ENCODE data around the gene WFDC9.
"Not testable (repeated sequence)": the region's sequence is repeated elsewhere in the genome, so short reads cannot be mapped to it uniquely, and the experiment has no call there.

WFDC9 gene

DNA sequence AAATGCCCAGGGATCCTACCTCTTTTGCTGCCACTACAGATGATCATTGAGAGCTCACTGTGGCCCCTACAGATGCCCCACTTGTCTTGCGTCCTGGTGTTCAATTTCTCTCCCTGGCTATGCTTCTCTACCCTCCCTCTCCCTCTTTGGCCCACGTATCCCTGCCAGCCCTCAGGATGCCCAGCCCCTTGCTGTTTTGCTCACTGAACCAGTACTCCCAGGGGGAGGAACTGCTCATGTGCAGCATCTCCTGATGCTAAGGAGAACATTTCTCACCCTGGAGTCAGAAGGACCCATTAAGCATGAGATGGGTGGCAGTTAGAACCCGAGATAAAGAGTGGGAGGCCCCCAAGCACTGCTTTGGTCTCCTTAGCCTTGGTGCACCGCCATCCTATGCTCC is at the start of gene WFDC9:
TSS of gene WFDC9 (minus strand) at position 101 of the 400 bp plus-strand sequence. CDS start 21,103 bp downstream, outside the sequence.
- no peak for DNase-seq (ENCODE audit: low read depth, low spot score)

DNA sequence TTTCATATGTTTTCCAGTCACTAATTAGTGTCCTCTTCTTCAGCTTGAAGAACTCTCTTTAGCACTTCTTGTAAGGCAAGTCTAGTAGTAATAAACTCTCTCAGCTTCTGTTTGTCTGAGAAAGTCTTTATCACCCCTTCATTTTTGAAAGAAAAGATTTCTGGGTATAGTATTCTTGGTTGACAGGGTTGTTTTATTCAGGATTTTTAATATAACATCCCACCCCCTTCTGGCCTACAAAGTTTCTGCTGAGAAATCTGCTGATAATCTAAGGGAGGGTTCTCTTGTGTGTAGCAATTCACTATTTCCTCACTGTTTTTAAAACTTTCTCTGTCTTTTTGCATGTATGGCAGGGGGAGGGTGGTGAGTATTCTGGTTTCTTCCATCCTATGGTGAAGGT is 48.6 kb upstream of the WFDC9 start:
- DNase-seq (ENCODE audit: low read depth, low spot score): no peak

DNA sequence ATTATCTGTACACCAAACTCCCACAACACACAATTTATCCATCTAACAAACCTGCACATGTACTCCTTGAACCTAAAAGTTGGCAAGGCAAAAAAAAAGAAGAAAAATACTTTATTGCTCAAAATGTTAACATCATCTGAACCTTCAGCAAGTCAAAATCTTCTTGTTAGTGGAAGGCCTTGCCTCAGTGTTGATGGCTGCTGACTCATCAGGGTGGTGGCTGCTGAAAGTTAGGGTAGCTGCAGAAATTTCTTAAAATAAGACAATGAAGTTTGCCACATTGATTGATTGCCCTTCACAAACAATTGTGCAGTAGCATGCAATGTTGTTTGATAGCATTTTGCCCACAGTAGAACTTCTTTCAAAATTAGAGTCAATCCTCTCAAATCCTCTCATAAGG is 41.7 kb upstream of the WFDC9 start:
- no peak for DNase-seq (ENCODE audit: low read depth, low spot score)

DNA sequence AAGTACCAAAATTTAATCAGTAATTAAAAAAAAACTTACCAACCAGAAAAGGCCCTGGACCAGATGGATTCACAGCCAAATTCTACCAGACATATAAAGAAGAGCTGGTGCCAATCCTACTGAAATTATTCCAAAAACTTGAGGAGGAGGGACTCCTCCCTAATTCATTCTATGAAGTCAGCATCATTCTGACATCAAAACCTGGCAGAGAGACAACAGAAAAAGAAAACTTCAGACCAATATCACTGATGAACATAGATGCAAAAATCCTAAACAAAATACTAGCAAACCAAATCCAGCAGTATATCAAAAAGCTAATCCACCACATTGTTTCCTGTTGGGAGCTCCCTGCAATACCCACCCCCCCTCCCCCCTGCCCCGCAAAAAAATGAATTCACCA is 39.1 kb upstream of the WFDC9 start, which contains the start of gene WFDC11:
TSS of gene WFDC11 (minus strand) at position 101 of the 400 bp plus-strand sequence. CDS start 19,639 bp downstream, outside the sequence.
- DNase-seq (ENCODE audit: low read depth, low spot score): no peak

DNA sequence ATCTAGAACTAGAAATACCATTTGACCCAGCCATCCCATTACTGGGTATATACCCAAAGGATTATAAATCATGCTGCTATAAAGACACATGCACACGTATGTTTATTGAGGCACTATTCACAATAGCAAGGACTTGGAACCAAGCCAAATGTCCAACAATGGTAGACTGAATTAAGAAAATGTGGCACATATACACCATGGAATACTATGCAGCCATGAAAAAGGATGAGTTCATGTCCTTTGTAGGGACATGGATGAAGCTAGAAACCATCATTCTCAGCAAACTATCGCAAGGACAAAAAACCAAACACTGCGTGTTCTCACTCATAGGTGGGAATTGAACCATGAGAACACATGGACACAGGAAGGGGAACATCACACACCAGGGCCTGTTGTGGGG is 26.0 kb upstream of the WFDC9 start:
- DNase-seq (ENCODE audit: low read depth, low spot score): not testable (repeated sequence)

DNA sequence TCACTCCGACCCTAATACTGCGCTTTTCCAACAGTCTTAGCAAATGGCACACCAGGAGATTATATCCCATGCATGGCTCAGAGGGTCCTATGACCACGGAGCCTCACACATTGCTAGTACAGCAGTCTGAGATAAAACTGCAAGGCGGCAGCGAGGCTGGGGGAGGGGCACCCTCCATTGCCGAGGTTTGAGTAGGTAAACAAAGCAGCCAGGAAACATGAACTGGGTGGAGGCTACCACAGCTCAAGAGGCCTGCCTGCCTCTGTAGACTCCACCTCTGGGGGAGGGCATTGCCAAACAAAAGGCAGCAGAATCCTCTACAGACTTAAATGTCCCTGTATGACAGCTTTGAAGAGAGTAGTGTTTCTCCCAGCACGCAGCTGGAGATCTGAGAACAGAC is 20.6 kb upstream of the WFDC9 start:
- DNase-seq (ENCODE audit: low read depth, low spot score): not testable (repeated sequence)

DNA sequence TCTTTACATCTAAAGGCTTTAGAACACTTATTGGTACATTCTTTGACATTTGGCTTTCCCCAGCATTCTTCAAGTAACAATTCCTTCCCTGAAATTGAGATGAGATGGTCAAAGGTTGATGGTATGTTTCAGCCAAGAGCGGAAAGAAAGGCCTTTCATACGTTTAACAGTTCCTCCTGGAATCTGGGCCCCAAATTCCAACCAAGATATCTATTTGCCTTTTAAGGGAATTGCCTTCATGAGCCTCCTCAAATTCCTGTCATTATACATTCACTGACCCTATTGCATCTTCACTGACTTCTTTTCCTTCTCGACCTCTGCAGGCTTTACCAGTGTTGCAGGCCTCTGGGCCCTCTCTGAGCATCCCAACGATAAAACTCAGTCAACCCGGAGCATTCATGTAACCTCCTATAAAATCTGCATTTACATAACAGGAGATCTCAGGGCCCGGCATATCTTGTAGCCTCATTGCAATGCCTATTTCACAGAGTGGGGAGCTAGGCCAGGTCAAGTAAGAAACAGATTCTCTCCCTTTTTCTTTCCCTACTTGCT is 18.3 kb upstream of the WFDC9 start:
- no peak for DNase-seq (ENCODE audit: low read depth, low spot score)

DNA sequence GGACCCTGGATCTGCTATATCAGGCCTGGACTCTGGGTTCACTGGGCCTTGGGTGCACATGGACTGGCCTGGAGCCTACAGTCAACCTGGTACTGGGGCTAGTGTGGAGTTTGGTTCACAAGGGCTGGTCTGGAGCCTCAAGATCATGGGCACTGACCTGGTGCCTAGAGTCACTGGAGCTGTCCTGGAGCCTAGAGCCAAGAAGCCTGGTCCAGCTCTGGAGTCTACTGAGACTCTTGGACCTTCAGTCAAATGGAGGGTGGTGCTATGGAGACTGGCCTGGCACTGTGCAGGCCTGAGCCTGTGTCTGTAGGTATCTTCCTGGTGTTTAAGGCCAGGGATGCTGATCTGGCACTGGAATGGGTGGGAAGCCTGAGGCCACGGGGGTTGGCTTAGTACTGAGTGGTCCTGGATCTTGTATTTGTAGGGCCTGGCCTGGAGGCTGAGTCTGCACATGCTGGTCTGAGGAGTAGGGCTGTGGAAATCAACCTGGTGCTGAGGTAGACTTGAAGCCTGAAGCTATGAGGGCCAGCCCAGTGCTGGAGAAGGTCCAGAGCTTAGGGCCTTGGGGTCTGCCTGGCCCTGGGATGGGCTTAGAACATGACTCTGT is 16.5 kb upstream of the WFDC9 start:
- DNase-seq (ENCODE audit: low read depth, low spot score): no peak

DNA sequence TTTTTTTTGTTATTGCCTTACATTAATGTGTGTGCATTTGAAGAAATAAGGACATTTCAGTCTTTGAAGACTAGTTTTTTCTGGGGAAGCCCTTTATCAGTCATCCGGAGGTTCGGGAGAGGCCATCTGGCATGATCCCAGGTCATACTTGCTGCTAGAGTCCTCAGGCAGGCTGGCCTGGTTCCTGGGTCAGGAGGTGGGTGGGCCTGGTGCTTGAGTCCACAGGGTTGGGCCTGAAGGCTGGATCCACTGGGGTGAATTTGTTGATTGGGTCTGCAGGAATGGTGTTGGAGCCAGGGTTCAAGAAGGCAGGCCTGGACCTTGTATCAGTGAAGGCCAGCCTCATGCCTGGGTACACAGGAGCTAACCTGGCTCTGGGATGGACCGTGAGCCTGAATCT is 15.8 kb upstream of the WFDC9 start:
- DNase-seq (ENCODE audit: low read depth, low spot score): no peak

DNA sequence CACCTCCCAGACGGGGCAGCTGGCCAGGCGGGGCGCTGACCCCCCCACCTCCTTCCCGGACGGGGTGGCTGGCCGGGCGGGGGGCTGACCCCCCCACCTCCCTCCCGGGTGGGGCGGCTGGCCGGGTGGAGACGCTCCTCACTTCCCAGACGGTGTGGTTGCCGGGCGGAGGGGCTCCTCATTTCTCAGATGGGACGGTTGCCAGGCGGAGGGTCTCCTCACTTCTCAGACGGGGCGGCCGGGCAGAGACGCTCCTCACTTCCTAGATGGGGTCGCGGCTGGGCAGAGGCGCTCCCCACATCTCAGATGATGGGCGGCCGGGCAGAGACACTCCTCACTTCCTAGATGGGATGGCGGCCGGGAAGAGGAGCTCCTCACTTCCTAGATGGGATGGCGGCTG is 14.8 kb upstream of the WFDC9 start:
- DNase-seq (ENCODE audit: low read depth, low spot score): not testable (repeated sequence)

DNA sequence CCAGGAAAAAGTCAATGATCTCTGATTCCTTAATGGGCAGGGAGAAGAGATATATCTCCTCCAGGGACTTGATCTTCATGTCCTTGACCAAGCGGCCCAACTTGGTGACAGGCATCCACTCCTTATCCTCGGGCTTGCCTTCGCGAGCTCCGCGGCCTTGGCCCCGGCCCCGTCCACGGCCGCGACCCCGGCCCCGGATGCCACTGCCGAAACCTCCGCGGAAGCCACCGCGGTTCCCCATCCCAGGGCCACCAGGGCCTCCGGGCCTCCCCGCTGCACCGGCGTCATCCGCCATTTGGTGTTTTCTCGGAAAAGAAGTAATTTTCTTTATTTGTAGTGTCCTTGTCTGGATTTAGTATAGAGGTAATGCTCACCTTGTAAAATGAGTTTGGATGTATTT is 10.0 kb upstream of the WFDC9 start:
- DNase-seq (ENCODE audit: low read depth, low spot score): not testable (repeated sequence)

DNA sequence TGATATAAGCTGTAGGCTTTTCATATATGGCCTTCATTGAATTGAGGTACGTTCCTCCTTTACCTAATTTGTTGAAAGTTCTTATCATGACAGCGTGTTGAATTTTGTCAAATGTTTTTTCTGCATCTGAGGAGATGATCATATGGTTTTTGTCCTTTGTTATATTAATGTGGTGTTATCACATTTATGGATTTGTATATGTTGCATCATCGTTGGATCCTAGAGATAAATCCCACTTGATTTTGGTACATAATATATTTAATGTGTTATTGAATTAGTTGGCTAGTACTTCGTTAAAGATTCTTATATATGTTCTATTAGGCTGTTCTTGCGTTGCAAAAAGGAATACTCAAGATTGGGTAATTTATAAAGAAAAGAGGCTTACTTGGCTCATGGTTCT is 8.6 kb upstream of the WFDC9 start:
- no peak for DNase-seq (ENCODE audit: low read depth, low spot score)

DNA sequence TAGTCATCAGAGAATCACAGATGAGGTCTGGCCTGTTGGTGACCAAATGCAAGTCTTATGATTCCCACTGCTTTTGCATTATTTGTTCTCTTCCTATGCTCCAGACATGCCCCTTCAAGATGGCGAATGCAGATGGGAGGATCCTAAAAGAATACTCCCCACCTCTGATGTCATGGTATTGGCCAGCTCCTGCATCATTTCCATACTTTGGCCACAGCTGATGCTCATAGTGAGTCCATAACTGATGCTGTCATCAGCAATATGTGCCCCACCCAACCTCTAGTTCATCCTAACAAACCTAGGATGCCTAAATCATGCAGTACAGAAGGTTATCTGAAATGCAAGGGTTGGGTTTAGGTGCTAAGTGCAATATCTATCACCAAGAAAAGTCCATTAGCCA is 5.4 kb upstream of the WFDC9 start:
- no peak for DNase-seq (ENCODE audit: low read depth, low spot score)

DNA sequence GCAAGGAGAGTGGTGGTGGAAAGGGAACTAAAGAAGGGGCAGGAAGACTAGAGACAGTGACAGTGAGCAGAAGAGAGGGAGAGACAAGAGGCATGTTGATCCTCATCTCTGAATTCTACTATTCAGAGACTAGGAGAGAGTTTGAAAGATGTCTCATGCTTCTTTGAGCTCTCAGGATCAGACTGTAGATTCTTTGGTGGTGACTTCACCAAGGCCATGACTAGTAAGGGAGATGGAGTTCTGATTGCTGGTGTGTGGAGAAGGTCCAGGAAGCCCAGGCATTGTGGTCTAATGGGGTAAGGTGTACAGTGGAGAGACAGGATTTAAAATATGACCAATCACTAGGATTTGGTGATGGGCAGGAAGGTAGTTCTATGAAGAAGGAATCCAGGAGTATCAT is 713 bp downstream of the WFDC9 start:
- no peak for DNase-seq (ENCODE audit: low read depth, low spot score)

DNA sequence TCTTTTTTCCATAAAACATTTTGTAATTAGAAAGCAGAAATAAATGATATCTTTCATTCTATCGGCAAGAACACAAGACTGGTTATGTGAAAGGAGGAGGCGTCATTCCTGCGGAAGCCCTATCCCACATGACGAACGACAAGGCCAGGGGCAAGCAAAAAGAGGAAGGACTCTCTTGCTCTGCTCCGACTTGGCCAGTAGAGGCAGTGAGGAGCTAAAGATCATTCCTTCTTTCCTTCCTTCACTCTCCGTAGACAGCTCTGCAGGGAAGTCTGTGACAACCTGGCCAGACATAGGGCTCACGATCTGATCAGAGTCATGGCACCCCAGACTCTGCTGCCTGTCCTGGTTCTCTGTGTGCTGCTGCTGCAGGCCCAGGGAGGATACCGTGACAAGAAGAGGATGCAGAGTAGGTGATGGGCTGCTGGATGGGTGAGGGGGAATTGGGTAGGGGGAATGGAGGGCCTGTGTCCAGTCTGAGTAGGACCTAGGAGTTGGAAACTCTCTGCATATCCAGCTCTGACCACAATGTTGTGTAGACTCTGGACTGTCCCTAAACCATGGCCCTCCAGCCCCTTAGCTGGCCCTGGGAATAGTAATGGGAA is 1.5 kb downstream of the WFDC9 start, which contains the start of gene WFDC10A:
TSS of gene WFDC10A (plus strand) at position 244 of the 605 bp plus-strand sequence. CDS start at position 319, 75 bp downstream.
- DNase-seq (ENCODE audit: low read depth, low spot score): no peak

DNA sequence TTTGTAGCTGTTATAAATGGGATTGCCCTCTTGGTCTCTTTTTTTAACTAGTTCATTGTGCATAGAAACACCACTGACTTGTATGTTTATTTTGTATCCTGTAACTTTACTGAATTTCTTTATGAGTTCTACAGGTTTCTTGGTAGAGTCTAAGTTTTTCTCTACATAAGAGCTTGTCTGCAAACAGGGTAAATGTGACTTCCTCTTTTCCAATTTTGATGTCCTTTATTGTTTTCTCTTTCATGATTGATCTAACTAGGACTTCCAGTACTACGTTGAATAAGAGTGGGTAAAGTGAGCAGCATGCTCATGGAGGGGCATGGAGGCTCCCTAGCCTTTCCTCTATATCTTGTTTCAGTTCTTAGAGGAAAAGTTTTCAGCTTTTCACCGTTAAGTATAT is 4.5 kb downstream of the WFDC9 start:
- no peak for DNase-seq (ENCODE audit: low read depth, low spot score)

DNA sequence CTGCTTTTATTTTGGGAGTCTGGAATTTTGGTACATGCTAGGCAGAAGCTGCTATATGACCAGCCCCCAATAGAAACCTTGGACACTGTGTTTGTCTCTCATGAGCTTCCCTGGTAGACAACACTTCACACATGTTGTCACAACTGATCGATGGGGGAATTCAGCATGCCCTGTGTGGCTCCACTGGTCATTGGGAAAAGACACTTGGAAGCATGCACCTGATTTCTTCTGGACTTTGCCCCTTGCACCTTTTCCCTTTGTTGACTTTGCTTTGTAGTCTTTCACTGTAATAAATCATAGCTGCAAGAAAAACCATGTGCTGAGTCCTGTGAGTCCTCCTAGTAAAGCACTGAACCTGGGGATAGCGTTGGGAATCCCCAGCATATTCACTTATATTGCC is 9.5 kb downstream of the WFDC9 start:
- no peak for DNase-seq (ENCODE audit: low read depth, low spot score)

DNA sequence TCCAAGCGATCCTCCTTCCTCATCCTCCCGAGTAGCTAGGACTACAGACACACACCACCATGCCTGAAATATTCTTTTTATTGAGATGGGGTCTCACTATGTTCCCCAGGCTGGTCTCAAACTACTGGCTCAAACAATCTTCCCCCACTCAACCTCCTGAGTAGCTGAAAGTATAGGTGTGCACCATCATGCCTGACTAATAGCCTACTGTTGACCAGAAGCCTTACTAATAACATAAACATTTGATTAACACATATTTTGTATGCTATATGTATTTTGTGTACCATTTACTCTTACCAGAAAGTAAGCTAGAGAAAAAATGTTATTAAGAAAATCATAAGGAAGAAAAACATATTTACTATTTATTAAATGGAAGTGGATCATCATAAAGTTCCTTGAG is 13.5 kb downstream of the WFDC9 start:
- no peak for DNase-seq (ENCODE audit: low read depth, low spot score)

DNA sequence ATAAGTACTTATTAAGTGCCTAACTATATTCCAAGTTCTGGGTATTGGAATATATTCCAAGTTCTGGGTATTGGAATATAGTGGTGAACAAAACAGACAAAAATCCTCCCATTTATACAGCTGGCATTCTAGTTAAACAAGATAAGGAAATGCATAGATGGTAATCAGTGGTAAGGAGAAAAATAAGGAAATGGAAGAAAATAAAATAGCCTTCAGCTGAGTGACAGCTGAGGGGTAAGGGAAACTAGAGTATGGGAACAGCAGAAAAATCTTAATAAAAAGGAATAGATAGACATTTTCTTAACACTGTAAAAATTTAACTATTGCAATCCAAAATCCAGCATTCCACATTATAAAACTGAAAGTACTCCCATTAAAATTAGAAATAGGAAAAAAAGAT is 18.8 kb downstream of the WFDC9 start:
- no peak for DNase-seq (ENCODE audit: low read depth, low spot score)

DNA sequence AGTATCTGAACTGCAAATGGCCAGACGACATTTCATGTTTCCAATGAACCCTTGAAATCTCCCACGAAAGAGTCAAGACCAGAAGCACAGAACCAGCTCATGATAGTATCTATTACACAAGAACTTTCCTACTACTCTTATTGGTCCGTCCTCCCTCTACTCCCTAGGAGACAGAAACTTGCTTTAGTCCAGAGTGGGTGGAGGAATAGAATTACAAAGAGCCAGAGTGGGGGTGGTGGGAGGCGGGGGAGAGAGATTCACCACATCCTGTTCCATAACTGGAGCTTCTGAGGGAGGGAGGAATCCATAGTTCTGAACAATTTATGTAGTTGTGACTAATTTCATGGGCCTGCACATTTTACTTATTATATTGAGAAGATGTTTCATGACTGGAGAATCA is 20.0 kb downstream of the WFDC9 start:
- DNase-seq (ENCODE audit: low read depth, low spot score): no peak

DNA sequence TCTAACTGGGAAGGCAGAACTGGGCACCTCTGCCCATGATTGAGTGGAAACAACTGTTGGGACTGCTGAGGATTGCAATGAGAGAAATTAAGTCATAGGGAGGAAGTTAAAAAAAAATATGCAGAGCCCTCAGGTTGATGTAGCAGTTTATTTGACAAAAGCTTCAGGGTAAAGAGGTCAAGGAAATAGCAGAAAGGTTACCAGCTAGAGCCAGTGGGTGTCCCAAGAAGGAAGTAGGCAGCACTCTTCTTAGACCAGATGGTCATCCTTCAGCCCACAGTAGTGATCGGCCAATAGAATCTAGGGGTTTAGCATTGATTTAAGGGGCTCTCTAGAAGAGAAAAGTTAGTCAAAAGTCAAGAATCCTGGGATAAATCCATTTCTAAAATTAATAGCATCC is 23.3 kb downstream of the WFDC9 start:
- no peak for DNase-seq (ENCODE audit: low read depth, low spot score)

DNA sequence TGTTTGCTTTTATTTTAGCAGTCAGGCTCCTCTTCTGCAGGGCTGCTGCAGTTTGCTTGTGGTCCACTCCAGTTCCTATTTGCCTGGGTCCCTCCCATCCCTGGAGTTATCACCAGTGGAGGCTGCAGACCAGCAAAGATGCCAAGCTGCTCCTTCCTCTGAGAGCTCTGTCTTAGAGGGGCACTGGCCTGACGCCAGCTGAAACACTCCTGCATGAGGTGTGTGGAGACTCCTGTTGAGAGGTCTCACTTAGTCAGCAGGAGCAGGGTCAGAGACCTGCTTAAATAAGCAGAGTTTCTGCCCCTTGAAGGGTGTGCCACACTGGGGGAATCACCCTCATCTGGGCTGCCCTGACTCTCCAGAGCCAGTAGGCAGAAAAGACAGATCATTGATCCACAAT is 35.8 kb downstream of the WFDC9 start:
- no peak for DNase-seq (ENCODE audit: low read depth, low spot score)

DNA sequence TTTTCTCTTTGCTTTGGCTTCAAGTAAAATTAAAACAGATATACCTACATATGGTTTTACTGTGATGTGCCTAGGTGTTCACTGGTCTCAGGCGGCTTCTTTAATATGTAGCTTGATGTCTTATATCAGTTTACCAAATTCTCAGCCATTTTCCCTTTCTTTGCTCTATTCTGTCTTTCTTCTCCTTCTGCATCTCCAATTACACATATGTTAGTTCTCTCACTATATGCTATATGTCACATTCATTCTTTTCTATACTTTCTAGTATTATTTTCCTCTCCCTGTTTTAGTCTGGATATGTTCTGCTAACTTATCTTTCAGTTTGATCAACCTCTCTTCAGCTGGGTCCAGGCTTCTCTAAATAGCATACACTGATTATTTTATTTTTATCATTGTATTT is 37.6 kb downstream of the WFDC9 start:
- no peak for DNase-seq (ENCODE audit: low read depth, low spot score)

Measured in activated CD4-positive, CD25-positive, alpha-beta regulatory T cell treated with anti-CD3 and anti-CD28 coated beads, Interleukin-2, amount 50 U/mL, for 16 hours (primary cell).